ENCODE measurements around the gene CHDH. TPM values are rescaled to one million over a fixed set of nuclear protein-coding genes. Genes with fewer than 3 reads are reported as not detected.

CHDH gene
- total and polyA plus RNA-seq, 11 donors = 0.69 to 13.2 (median 4.9) TPM

- intact Hi-C loops (cut with DNase I) = no loop called here
- no peaks in the 10 kb centered on the region for H3K27me3 ChIP-seq
- H3K4me3 ChIP-seq = no peak overlapping the region
- H3K36me3 ChIP-seq = no peaks in the 10 kb centered on the region
- H3K9me3 ChIP-seq = no peaks in the 10 kb centered on the region
- H3K4me1 ChIP-seq = no peaks in the 10 kb centered on the region
- WGBS, 4 donors = 91 to 96% (median 95%) methylated on average over 8 to 9 of the region's 9 CpGs
- no peak for DNase-seq
- ATAC-seq = no peak
- no peak for TF ChIP-seq CTCF (IDR thresholded peaks at IDR 0.05)
- TF ChIP-seq POLR2A (IDR thresholded peaks at IDR 0.05) = no peak
- no peak overlapping the region for H3K27ac ChIP-seq
Observed at GRCh38 chr3:53836084-53836872, 9.9 kb downstream of the CHDH start.

DNA sequence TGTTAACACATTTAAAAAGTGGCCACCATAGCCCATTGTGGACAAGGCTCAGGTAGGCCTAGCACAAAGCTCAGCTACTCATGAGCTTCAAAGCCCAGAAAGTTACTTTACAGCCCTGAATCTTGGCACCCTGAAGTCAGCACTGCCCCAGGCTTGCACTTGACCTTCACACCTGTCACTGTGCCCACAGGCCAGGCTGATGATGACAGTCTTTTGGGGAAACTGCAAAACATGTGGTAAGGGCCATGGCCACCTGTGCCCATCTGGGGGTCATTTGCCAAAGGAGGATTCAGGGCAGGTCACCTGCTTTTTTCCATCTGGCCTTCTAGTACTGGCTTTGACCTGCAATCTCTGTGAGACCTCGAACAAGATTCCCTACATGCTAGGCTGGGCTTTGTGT is 11.0 kb downstream of the CHDH start:
- no peaks in the 10 kb centered on the region for H3K9me3 ChIP-seq
- ATAC-seq = no peak
- H3K27me3 ChIP-seq = no peaks in the 10 kb centered on the region
- intact Hi-C loops (cut with DNase I) = no loop called here
- no peaks in the 10 kb centered on the region for H3K36me3 ChIP-seq
- TF ChIP-seq CTCF (IDR thresholded peaks at IDR 0.05) (no peak), POLR2A (IDR thresholded peaks at IDR 0.05) (no peak)
- H3K4me1 ChIP-seq = no peaks in the 10 kb centered on the region
- 64 to 92% (median 83%) methylated on average over 1 of the region's 1 CpG for WGBS, 4 donors
- H3K4me3 ChIP-seq = no peak overlapping the region
- H3K27ac ChIP-seq = no peak overlapping the region
- no peak for DNase-seq

GRCh38 chr3:53834429-53835095 is 11.7 kb downstream of the CHDH start:
- no peak for DNase-seq
- intact Hi-C loops (cut with DNase I) = no loop called here
- H3K9me3 ChIP-seq = no peaks in the 10 kb centered on the region
- H3K4me1 ChIP-seq = no peaks in the 10 kb centered on the region
- H3K4me3 ChIP-seq = no peak overlapping the region
- no peaks in the 10 kb centered on the region for H3K36me3 ChIP-seq
- no peak for ATAC-seq
- TF ChIP-seq POLR2A (IDR thresholded peaks at IDR 0.05) = no peak
- no peak for TF ChIP-seq CTCF (IDR thresholded peaks at IDR 0.05)
- no peaks in the 10 kb centered on the region for H3K27me3 ChIP-seq
- no peak overlapping the region for H3K27ac ChIP-seq
- whole genome bisulfite sequencing, 4 donors = 86 to 93% (median 89%) methylated on average over 6 of the region's 6 CpGs

DNA sequence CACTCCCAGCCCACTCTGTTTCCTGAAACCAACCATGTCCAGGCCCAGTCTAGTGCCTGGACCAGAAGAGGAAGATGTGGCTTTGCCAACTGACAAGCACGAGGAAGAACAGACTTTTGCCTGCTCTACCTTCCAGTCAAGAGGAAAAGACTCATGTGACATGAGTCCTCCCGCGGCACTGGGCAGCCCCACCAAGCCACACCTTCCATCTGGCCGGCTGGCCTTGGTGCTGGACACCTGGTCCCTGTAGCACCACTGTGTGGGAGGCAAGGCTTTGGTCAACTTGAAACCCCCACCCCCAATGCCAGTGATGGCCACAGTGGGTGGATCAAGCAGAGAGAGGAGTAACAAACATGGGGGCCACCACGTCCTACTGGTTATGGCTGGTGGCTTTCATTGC is 12.5 kb downstream of the CHDH start:
- Histone ChIP-seq H3K27me3 (no peaks in the 10 kb centered on the region), H3K4me3 (no peak overlapping the region), H3K36me3 (no peaks in the 10 kb centered on the region), H3K9me3 (no peaks in the 10 kb centered on the region), H3K4me1 (no peaks in the 10 kb centered on the region), H3K27ac (no peak overlapping the region)
- no peak for DNase-seq
- 84 to 92% (median 85%) methylated on average over 5 of the region's 5 CpGs; no CpG with 5 or more reads in 1 of the 4 donors for WGBS, 4 donors
- no peak for TF ChIP-seq POLR2A (IDR thresholded peaks at IDR 0.05)
- TF ChIP-seq CTCF (IDR thresholded peaks at IDR 0.05) = no peak
- intact Hi-C loops (cut with DNase I) = no loop called here
- no peak for ATAC-seq

All from heart left ventricle (tissue), 16 donors.